SK-MEL-5 (cell line): ENCODE measurements around the gene ABCB10. TPM values are rescaled to one million over a fixed set of nuclear protein-coding genes. Genes with fewer than 3 reads are reported as not detected.

Source experiments
- small RNA-seq, 2 experiments: library from RNA; depleted of rRNA; stranded (forward); fragments of <200 nt; gene quantifications; one replicate each; pipeline ENCODE3, GENCODE V24; 2014
- total RNA-seq: library from RNA; depleted of rRNA; stranded (reverse); fragments of >200 nt; shearing (Covaris generic); gene quantifications from 2 replicates; pipeline ENCODE4 v1.2.3, GENCODE V29; 2014; rRNA removed

Gene ABCB10
- total RNA-seq, 1 experiment from 2014 or later = 20.0 TPM

Small RNAs within 50 kb of the gene (small RNA-seq; reads per million reads assigned to genes)
- gene HMGN2P19 (0 reads per million in 2 experiments), gene RNA5SP78 (0 to 0.10 reads per million in 2 experiments), gene RNU4-21P (0 reads per million in 2 experiments)

Other genes starting within 250 kb of the ABCB10 start
- 26.2 and 26.6 TPM in 2 replicates for gene CCSAP, start 215.7 kb downstream of the ABCB10 start, total RNA-seq
- gene ACTA1, start 124.6 kb downstream of the ABCB10 start, total RNA-seq = 0.16 TPM in 2 replicates
- gene NUP133, start 50.4 kb downstream of the ABCB10 start, total RNA-seq = 43.3 and 44.5 TPM in 2 replicates
- 21.5 TPM in 2 replicates for gene TAF5L, start 67.4 kb upstream of the ABCB10 start, total RNA-seq
- 17.5 and 17.6 TPM in 2 replicates for gene URB2, start 67.5 kb upstream of the ABCB10 start, total RNA-seq